ENCODE results near the gene CEND1.
"Not testable (repeated sequence)": the region's sequence is repeated elsewhere in the genome, so short reads cannot be mapped to it uniquely, and the experiment has no call there.

CEND1 gene

GRCh38 chr11:763549-764321 lies 26.2 kb downstream of the CEND1 start:
- no peak for DNase-seq (ENCODE audit: low spot score)

DNA sequence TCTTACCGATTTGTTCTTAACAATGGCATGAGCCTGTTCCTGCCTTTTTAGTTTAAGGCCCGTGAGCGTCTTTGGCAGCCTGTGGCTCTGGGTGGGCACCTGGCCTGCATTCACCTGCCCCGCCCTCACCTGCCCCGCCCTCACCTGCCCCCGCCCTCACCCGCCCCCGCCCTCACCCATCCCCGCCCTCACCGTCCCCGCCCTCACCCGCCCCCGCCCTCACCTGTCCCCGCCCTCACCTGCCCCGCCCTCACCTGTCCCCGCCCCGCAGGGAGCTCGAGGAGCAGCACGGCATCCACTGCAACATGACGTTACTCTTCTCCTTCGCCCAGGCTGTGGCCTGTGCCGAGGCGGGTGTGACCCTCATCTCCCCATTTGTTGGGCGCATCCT lies 26.8 kb downstream of the CEND1 start:
- DNase-seq (ENCODE audit: low spot score): no peak

- no peak for DNase-seq (ENCODE audit: low spot score)
These were observed 27.3 kb downstream of the CEND1 start for GRCh38 chr11:762421-763072.

DNA sequence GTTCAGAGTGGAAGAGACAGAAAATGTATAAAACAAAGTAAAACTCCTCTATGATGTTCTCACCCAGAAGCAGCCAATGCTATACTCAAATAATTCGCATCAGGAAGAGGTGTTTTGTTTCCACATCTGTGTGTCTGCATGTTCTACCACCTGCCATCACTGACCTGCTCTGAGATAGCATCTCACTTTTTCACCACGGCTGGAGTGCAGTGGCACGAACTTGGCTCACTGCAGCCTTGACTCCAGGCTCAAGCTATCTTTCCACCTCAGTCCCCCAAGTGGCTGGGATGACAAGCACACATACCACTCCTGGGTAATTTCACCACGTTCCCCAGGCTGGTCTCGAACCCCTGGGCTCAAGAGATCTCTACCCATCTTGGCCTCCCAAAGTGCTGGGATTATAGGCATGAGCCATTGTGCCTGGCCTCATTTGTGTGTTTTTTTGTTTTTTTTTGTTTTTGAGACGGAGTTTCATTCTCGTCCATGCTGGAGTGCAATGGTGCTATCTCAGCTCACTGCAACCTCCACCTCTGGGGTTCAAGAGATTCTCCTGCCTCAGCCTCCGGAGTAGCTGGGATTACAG lies 28.3 kb downstream of the CEND1 start:
- no peak for DNase-seq (ENCODE audit: low spot score)

- no peak for DNase-seq (ENCODE audit: low spot score)
These were observed 29.7 kb downstream of the CEND1 start for GRCh38 chr11:760236-760635.

DNA sequence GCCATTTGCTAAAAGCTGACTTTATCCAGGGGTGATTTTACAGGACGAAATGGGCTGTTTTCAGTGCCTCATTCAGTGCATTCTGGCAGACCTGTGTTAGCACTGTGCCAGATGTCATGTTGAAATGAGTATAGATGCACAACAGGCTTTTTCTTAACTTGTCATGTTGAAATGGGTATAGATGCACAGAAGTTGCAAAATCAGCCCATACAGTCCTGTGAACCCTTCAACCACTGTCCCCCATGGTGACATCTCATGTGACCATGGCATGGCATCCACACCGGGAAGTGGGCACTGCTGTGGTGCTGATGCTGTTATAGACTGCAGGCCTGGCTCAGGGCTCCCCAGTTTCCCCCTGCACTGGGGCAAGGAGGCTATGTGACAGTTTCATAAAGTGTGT lies 40.2 kb downstream of the CEND1 start:
- no peak for DNase-seq (ENCODE audit: low spot score)

GRCh38 chr11:748007-748359 lies 41.9 kb downstream of the CEND1 start:
- DNase-seq (ENCODE audit: low spot score): no peak

GRCh38 chr11:747158-748006 lies 42.5 kb downstream of the CEND1 start, which contains the start of gene TALDO1:
TSS of gene TALDO1 (plus strand) at chr11:747464. CDS start at chr11:747482, 18 bp downstream.
- peak; percentile 69 for DNase-seq (ENCODE audit: low spot score)

DNA sequence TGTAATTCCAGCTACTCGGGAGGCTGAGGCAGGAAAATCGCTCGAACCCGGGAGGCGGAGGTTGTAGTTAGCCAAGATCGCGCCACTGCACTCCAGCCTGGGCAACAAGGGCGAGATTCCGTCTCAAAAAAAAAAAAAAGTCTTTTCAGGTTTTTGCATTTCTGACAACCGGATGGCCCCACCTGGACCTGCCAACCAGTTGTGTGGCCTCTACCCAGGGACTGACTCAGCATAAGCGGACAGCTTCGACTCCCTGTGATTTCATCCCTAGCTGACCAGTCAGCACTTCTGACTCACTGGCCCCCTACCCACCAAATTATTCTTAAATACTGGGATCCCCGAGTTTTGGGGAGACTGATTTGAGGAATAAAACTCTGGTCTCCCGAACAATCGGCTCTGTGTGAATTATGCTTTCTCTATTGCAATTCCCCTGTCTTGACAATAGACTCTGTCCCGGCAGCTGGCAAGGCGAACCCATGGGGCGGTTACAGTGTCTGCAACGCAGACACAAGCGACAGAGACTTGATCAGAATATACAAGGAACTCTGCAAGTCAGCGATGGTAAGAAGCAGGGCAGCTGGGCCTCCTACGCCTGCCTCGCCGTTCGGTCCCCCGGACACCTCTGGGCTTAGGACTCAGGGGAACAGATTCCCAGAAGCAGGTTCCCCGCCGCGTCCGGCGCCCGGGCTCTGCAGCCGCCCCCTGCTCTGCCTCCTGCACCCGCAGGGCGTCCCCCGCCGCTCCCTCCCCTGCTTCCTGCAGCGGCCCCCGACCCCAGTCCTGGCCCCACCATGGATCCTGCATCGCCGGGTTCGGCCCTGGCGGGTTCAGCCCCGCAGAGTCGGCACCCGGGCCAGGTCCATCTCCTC lies 43.4 kb downstream of the CEND1 start:
- DNase-seq (ENCODE audit: low spot score): no peak

DNA sequence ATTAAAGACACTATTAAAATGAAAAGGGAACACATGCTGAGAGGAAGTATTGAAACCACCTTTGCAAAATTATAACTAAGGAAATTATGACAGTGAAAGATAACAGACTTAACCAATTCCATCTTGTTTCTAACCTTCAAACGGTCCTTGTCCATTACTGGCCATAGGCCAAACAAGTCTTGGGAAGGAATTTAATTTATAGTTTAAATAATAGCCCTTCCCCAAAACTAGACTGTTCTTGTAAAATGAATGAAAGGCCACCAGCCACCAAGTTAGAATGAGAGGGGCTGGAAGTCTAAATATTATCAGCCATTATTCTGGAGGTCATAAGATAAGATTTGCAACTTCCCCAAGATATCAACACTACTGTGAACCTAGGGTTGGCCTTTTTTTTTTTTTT lies 44.5 kb downstream of the CEND1 start:
- DNase-seq (ENCODE audit: low spot score): no peak

GRCh38 chr11:742571-743201 lies 47.2 kb downstream of the CEND1 start:
- DNase-seq (ENCODE audit: low spot score): no peak

DNA sequence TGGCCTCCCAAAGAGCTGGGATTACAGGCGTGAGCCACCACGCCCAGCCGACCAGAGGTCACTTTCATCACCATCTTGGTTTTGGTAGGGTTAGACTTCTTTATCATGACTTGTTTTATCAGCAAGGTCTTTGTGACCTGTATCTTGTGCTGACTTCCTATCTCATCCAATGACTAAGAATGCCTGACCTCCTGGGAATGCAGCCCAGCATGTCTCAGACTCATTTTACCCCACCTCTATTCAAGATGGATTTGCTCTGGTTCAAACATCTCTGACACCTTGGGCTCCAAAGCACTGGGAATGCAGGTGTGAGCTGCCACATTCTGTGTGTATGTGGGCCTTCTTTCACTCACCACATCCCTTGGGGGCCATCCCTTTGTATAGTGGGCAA lies 47.7 kb downstream of the CEND1 start:
- DNase-seq (ENCODE audit: low spot score): no peak

DNA sequence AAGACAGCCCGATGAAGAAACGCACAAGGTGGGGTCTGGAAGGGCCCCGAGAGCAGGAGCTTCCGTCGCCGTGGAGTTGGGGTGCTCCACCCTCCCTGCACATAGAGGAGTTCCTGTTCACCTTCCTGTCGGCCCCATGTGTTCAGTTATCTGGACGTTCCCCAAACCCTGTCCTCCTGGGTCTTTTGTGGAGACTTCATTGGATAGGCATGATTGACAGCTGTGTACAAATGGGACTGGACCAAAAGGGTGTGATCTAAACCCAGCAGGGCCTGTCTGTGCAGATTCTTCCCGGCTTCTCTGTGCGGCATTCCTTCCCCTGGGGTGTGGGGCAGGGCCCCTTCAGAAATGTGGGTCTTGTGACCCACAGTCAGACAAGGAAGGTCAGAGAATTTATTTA lies 52.0 kb downstream of the CEND1 start:
- not testable (repeated sequence) for DNase-seq (ENCODE audit: low spot score)

DNA sequence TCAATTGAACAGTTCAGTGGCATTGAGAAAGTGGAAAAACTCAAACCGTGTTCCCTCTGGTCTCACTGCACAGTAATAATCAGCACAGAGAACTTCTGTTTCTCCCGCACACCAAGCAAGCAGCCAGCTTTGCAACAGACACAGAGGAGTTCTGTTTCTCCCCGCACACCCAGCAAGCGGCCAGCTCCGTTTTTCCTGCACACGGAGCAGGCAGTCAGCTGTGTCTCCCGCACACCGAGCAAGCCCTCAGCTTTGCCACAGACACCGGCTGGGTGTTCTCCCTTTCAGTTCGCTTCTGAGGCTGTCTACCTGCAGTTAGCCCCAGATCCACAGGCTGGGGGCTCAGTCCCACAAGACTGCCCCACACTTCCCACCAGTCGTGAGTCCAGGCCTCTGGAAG lies 52.5 kb downstream of the CEND1 start:
- no peak for DNase-seq (ENCODE audit: low spot score)
